H9 (cell line): ENCODE data around the gene SLC6A8. TPM values are rescaled to one million over a fixed set of nuclear protein-coding genes. Genes with fewer than 3 reads are reported as not detected.
A peak's percentile ranks its signal among the peaks of the same experiment; 100 is the strongest.
"Not testable (repeated sequence)": the region's sequence is repeated elsewhere in the genome, so short reads cannot be mapped to it uniquely, and the experiment has no call there.

Experiments used
- DNase-seq: peaks from one replicate; pipeline ENCODE4 v3.0.0-alpha.2; 2017
- H2AFZ ChIP-seq: one replicate; pipeline ENCODE4 v1.6.1; 2013; ENCODE audit warnings: mild to moderate bottlenecking, low read length, control low read depth, moderate library complexity
- H2AK5ac ChIP-seq: 2 replicates; pipeline ENCODE4 v1.6.1; 2013; ENCODE audit warnings: low read length, control low read depth, mixed read lengths; ENCODE audit not compliant: insufficient read length
- H2BK120ac ChIP-seq: one replicate; pipeline ENCODE4 v1.6.1; 2013; ENCODE audit warnings: low read depth, mild to moderate bottlenecking, low read length, control low read depth, inconsistent platforms; ENCODE audit not compliant: poor library complexity, severe bottlenecking
- H2BK12ac ChIP-seq: 2 replicates; pipeline ENCODE4 v1.6.1; 2013; ENCODE audit warnings: low read length, control low read depth, mixed read lengths, low read depth; ENCODE audit not compliant: insufficient read length
- H2BK15ac ChIP-seq: 2 replicates; pipeline ENCODE4 v1.6.1; 2013; ENCODE audit warnings: low read depth, low read length, control low read depth
- H2BK20ac ChIP-seq: one replicate; pipeline ENCODE4 v1.6.1; 2013; ENCODE audit warnings: low read depth, mild to moderate bottlenecking, low read length, control low read depth, inconsistent platforms; ENCODE audit not compliant: poor library complexity, severe bottlenecking
- H2BK5ac ChIP-seq: 2 replicates; pipeline ENCODE4 v1.6.1; 2013; ENCODE audit warnings: low read length, control low read depth, mixed read lengths; ENCODE audit not compliant: insufficient read length
- H3K14ac ChIP-seq: 2 replicates; pipeline ENCODE4 v1.6.1; 2013; ENCODE audit warnings: low read length, control low read depth; ENCODE audit not compliant: insufficient read depth
- H3K18ac ChIP-seq: 2 replicates; pipeline ENCODE4 v1.6.1; 2013; ENCODE audit warnings: low read depth, mild to moderate bottlenecking, mixed read lengths, low read length, control low read depth; ENCODE audit not compliant: insufficient read length
- H3K23ac ChIP-seq: 2 replicates; pipeline ENCODE4 v1.6.1; 2013; ENCODE audit warnings: low read length, control low read depth, mixed read lengths, low read depth; ENCODE audit not compliant: insufficient read length
- H3K23me2 ChIP-seq: 2 replicates; pipeline ENCODE4 v1.6.1; 2013; ENCODE audit warnings: low read depth, mild to moderate bottlenecking, mixed read lengths, low read length, control low read depth; ENCODE audit not compliant: insufficient read length, poor library complexity, severe bottlenecking
- H3K27ac ChIP-seq: 2 replicates; pipeline ENCODE4 v1.5.1; 2013; ENCODE audit warnings: low read length, control low read depth, mixed read lengths, low read depth; ENCODE audit not compliant: insufficient read length
- H3K27me3 ChIP-seq: 2 replicates; pipeline ENCODE4 v1.6.1; 2013; ENCODE audit warnings: low read length, control low read depth, inconsistent platforms; ENCODE audit not compliant: insufficient read depth
- H3K4ac ChIP-seq: 2 replicates; pipeline ENCODE4 v1.6.1; 2013; ENCODE audit warnings: low read depth, mild to moderate bottlenecking, control low read depth, inconsistent platforms, low read length, moderate library complexity
- H3K4me1 ChIP-seq: 2 replicates; pipeline ENCODE4 v1.6.1; 2013; ENCODE audit warnings: low read length, control low read depth, inconsistent platforms; ENCODE audit not compliant: insufficient read depth
- H3K4me2 ChIP-seq: 2 replicates; pipeline ENCODE4 v1.6.1; 2013; ENCODE audit warnings: low read length, control low read depth, mixed read lengths; ENCODE audit not compliant: insufficient read length, insufficient read depth
- H3K56ac ChIP-seq: 2 replicates; pipeline ENCODE4 v1.6.1; 2013; ENCODE audit warnings: low read depth, mild to moderate bottlenecking, mixed read lengths, low read length, control low read depth; ENCODE audit not compliant: insufficient read length
- H3K79me1 ChIP-seq: 2 replicates; pipeline ENCODE4 v1.6.1; 2013; ENCODE audit warnings: low read depth, mild to moderate bottlenecking, moderate library complexity, low read length, control low read depth, inconsistent platforms; ENCODE audit not compliant: insufficient read depth, poor library complexity, severe bottlenecking
- H3K79me2 ChIP-seq: 2 replicates; pipeline ENCODE4 v1.6.1; 2013; ENCODE audit warnings: low read length, control low read depth, inconsistent platforms; ENCODE audit not compliant: insufficient read depth
- H3K9ac ChIP-seq: 2 replicates; pipeline ENCODE4 v1.6.1; 2013; ENCODE audit warnings: low read length, control low read depth, mixed read lengths; ENCODE audit not compliant: insufficient read length; ENCODE audit errors: extremely low read depth
- H3K9me3 ChIP-seq: one replicate; pipeline ENCODE4 v1.6.1; 2013; ENCODE audit warnings: low read depth, low read length, inconsistent platforms; ENCODE audit not compliant: control insufficient read depth
- H3T11ph ChIP-seq: one replicate; pipeline ENCODE4 v1.6.1; 2013; ENCODE audit warnings: mild to moderate bottlenecking, low read length, control low read depth, inconsistent platforms
- H4K20me1 ChIP-seq: one replicate; pipeline ENCODE4 v1.6.1; 2013; ENCODE audit not compliant: control insufficient read depth, insufficient read length, insufficient read depth
- H4K5ac ChIP-seq: 2 replicates; pipeline ENCODE4 v1.6.1; 2013; ENCODE audit warnings: low read depth, mild to moderate bottlenecking, mixed read lengths, low read length, control low read depth; ENCODE audit not compliant: insufficient read length
- H4K8ac ChIP-seq: replicated peaks from 2 replicates; pipeline ENCODE4 v1.6.1; 2013; ENCODE audit warnings: low read length, control low read depth, mixed read lengths, low read depth; ENCODE audit not compliant: insufficient read length
- H4K91ac ChIP-seq: 2 replicates; pipeline ENCODE4 v1.6.1; 2013; ENCODE audit warnings: low read depth, mild to moderate bottlenecking, moderate library complexity, mixed read lengths, low read length, control low read depth; ENCODE audit not compliant: insufficient read length
- H3K27ac Mint-ChIP-seq, 3 experiments: 2 replicates in 2 of 3; 3 replicates in 1 of 3; pipeline ENCODE4 v1.8.0; 2020 to 2021; ENCODE audit warnings: mixed read lengths in 3 of 3, mild to moderate bottlenecking in 1 of 3, moderate library complexity in 1 of 3
- H3K27me3 Mint-ChIP-seq: 2 replicates; pipeline ENCODE4 v1.8.0; 2021; ENCODE audit warnings: low read depth, mild to moderate bottlenecking, moderate library complexity, mixed read lengths
- H3K36me3 Mint-ChIP-seq, 3 experiments: 2 replicates in 2 of 3; 3 replicates in 1 of 3; pipeline ENCODE4 v1.8.0; 2020 to 2021; ENCODE audit warnings: low read depth in 3 of 3, mixed read lengths in 3 of 3; ENCODE audit not compliant: insufficient read depth in 1 of 3
- H3K4me1 Mint-ChIP-seq, 2 experiments: 2 replicates each; pipeline ENCODE4 v1.8.0; 2020; ENCODE audit warnings: mixed read lengths in 2 of 2
- H3K4me3 Mint-ChIP-seq, 2 experiments: 2 replicates in 1 of 2; 3 replicates in 1 of 2; pipeline ENCODE4 v1.8.0; 2020 to 2021; ENCODE audit warnings: mild to moderate bottlenecking in 2 of 2, mixed read lengths in 2 of 2, moderate library complexity in 1 of 2
- H3K9me3 Mint-ChIP-seq, 2 experiments: 2 replicates in 1 of 2; 3 replicates in 1 of 2; pipeline ENCODE4 v1.8.0; 2020; ENCODE audit warnings: mild to moderate bottlenecking in 2 of 2, mixed read lengths in 2 of 2, moderate library complexity in 1 of 2
- WGBS: extraction: QIAGEN DNeasy Blood & Tissue Kit; methylation state at CpG from one replicate; pipeline ENCODE4 v1.1.7; 2013; ENCODE audit warnings: missing lambda C conversion rate, low lambda C conversion rate, mixed read lengths; ENCODE audit not compliant: insufficient read length; ENCODE audit errors: extremely low coverage; 5-methylcytosine and 5-hydroxymethylcytosine counted together
- total RNA-seq: library from RNA; stranded (reverse); gene quantifications from 2 replicates; pipeline ENCODE4 v1.2.1, GENCODE V29; 2021
- TF ChIP-seq, protein P1 (sequence below): fragments of 200-600 bp; sonication (generic); conservative IDR thresholded peaks from 3 replicates; pipeline ENCODE4 v1.8.0; 2021; ENCODE audit warnings: antibody characterized with exemption, mild to moderate bottlenecking

SLC6A8 gene
- total RNA-seq, 1 experiment from 2014 or later: 229 TPM

DNA sequence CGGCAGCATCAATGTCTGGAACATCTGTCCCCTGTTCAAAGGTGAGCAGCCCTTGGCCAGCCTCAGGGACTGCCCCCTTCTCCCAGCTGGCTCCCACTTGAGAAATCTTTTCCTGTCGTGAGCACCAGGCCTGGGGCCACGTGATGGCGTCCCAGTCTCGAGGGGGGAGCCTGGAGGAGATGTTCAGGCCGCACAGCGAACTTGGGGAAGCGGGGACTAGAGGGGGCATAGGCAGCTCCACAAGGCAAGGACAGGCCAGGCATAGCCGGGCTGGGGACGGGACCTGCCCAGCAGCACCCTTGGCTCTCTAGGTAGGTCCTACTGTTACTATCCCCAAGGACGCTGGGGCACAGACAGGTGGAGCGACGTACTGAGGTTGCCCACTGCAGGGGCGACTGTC is 2.7 kb downstream of the SLC6A8 start:
- no peak overlapping the region for H2BK15ac ChIP-seq
- H3K23me2 ChIP-seq: no peaks in the 10 kb centered on the region
- H3K4me2 ChIP-seq: no peak overlapping the region
- peaks cover 18 to 44% (median 43%) of the 10 kb centered on the region in 3 experiments; a peak in 6 of 7 replicates for H3K36me3 Mint-ChIP-seq
- no peak overlapping the region for H3K14ac ChIP-seq
- peaks cover 9 to 18% of the 10 kb centered on the region in 2 experiments for H3K4me1 Mint-ChIP-seq
- H2BK120ac ChIP-seq: no peak overlapping the region
- H3K79me2 ChIP-seq: no peaks in the 10 kb centered on the region; the same call in 1 of the 2 replicates
- no peaks in the 10 kb centered on the region for H3K27me3 ChIP-seq
- TF ChIP-seq, protein P1, sequence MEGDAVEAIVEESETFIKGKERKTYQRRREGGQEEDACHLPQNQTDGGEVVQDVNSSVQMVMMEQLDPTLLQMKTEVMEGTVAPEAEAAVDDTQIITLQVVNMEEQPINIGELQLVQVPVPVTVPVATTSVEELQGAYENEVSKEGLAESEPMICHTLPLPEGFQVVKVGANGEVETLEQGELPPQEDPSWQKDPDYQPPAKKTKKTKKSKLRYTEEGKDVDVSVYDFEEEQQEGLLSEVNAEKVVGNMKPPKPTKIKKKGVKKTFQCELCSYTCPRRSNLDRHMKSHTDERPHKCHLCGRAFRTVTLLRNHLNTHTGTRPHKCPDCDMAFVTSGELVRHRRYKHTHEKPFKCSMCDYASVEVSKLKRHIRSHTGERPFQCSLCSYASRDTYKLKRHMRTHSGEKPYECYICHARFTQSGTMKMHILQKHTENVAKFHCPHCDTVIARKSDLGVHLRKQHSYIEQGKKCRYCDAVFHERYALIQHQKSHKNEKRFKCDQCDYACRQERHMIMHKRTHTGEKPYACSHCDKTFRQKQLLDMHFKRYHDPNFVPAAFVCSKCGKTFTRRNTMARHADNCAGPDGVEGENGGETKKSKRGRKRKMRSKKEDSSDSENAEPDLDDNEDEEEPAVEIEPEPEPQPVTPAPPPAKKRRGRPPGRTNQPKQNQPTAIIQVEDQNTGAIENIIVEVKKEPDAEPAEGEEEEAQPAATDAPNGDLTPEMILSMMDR: no peak
- H2BK20ac ChIP-seq: no peak overlapping the region
- no peak overlapping the region for H3K4ac ChIP-seq
- H3K23ac ChIP-seq: no peak overlapping the region
- H3K9me3 ChIP-seq: peaks cover 2% of the 10 kb centered on the region
- H3K27ac Mint-ChIP-seq: no peak overlapping the region
- H3K9me3 Mint-ChIP-seq: peaks cover 28 to 58% of the 10 kb centered on the region in 2 experiments
- 0 out of 2 replicates have a peak, but pooled peaks cover 2% of the 10 kb centered on the region for H3K27me3 Mint-ChIP-seq
- H3K56ac ChIP-seq: no peak overlapping the region
- no peak overlapping the region for H3T11ph ChIP-seq
- no peak overlapping the region for H2AFZ ChIP-seq
- H4K20me1 ChIP-seq: peaks cover 5% of the 10 kb centered on the region
- H3K9ac ChIP-seq: no peak overlapping the region
- H2AK5ac ChIP-seq: no peak overlapping the region
- H3K27ac ChIP-seq: no peak overlapping the region
- no peak overlapping the region for H2BK5ac ChIP-seq
- no peaks in the 10 kb centered on the region; the same call in 1 of the 2 replicates for H3K4me1 ChIP-seq
- H3K18ac ChIP-seq: no peak overlapping the region
- H3K4me3 Mint-ChIP-seq: peak overlapping the region; percentile 29 to 65; a peak in 3 of 5 replicates
- no peak overlapping the region for H2BK12ac ChIP-seq
- WGBS: no CpG with 5 or more reads among the region's 14 CpGs
- no peak overlapping the region for H4K91ac ChIP-seq
- DNase-seq: no peak
- H4K8ac ChIP-seq: no peak overlapping the region
- H3K79me1 ChIP-seq: no peaks in the 10 kb centered on the region
- no peak overlapping the region for H4K5ac ChIP-seq

DNA sequence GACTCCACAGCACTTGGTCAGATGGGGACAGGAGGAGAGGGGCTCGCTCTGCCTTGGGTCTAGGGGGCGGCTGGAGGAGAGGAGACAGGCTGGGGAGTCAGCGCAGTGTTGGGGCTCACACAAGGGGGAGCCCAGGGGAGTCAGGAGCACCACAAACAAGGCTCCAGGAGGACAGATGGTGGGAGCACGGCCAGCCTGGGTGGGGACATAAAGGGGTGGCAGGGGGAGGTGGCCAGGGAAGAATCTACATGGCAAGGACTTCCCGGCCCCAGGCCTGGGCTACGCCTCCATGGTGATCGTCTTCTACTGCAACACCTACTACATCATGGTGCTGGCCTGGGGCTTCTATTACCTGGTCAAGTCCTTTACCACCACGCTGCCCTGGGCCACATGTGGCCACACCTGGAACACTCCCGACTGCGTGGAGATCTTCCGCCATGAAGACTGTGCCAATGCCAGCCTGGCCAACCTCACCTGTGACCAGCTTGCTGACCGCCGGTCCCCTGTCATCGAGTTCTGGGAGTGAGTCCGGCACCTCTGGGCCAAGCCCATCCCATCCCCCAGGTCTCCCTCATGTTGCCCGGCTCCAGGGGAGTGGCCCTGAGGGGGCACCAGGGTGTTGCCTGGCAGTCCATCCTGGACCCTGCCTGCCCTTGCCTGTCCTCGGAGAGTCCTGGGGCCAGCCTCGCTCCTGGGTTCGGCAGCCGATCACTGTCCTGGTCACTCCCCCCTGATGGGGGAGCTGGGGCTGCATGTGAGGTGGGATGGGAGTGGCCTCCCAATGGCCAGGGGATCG is 3.5 kb downstream of the SLC6A8 start:
- not testable (repeated sequence) for H3K27ac Mint-ChIP-seq, H3K23ac ChIP-seq, H3K9me3 ChIP-seq, H3K4me1 ChIP-seq, H2BK12ac ChIP-seq, H2AFZ ChIP-seq, H3K23me2 ChIP-seq, H3K27me3 Mint-ChIP-seq, H3K27me3 ChIP-seq, H3T11ph ChIP-seq, H2BK20ac ChIP-seq, DNase-seq, H3K9ac ChIP-seq, H3K4ac ChIP-seq, H2BK15ac ChIP-seq, H3K14ac ChIP-seq, H4K5ac ChIP-seq, H3K79me2 ChIP-seq, H4K20me1 ChIP-seq, H3K4me2 ChIP-seq, H2AK5ac ChIP-seq, H3K27ac ChIP-seq, H3K56ac ChIP-seq, H3K79me1 ChIP-seq, H2BK120ac ChIP-seq, H4K8ac ChIP-seq, H4K91ac ChIP-seq, H2BK5ac ChIP-seq, H3K18ac ChIP-seq
- Mint-ChIP-seq H3K36me3 (peaks cover 22 to 50% (median 49%) of the 10 kb centered on the region in 3 experiments; a peak in 6 of 7 replicates), H3K9me3 (peaks cover 31 to 60% of the 10 kb centered on the region in 2 experiments), H3K4me3 (peak overlapping the region in 1 of 2 experiments; percentile 27; a peak in 4 of 5 replicates), H3K4me1 (peaks cover 6 to 14% of the 10 kb centered on the region in 2 experiments)
- WGBS: no CpG with 5 or more reads among the region's 21 CpGs
